Measurements from ENCODE around the gene MRPL34. TPM values are rescaled to one million over a fixed set of nuclear protein-coding genes. Genes with fewer than 3 reads are reported as not detected.

The MRPL34 gene
- polyA plus RNA-seq, 1 of the 3 experiments (the other 2 are of a cell fraction), result 72.9 TPM

GRCh38 chr19:17319473-17320238 lies 14.0 kb downstream of the MRPL34 start:
- TF ChIP-seq CHD2 (IDR thresholded peaks at IDR 0.05; ENCODE audit: low read length, partially characterized antibody) (no peak), RXRA (IDR thresholded peaks at IDR 0.05; ENCODE audit: borderline replicate concordance, low read depth) (no peak), ELF1 (IDR thresholded peaks at IDR 0.05) (no peak), NRF1 (IDR thresholded peaks at IDR 0.05; ENCODE audit: low read depth, low read length) (no peak), ZBTB33 (IDR thresholded peaks at IDR 0.05; ENCODE audit: borderline replicate concordance, low read depth) (no peak), YY1 (IDR thresholded peaks at IDR 0.05; ENCODE audit: low read depth) (no peak), EZH2phosphoT487 (IDR thresholded peaks at IDR 0.05; ENCODE audit: borderline replicate concordance, low read depth) (no peak), IRF3 (IDR thresholded peaks at IDR 0.05; ENCODE audit: low read depth, low read length) (no peak), JUND (IDR thresholded peaks at IDR 0.05) (no peak)
- Histone ChIP-seq H3K79me2 (ENCODE audit: insufficient read depth) (no peaks in the 10 kb centered on the region; the same call in 1 of the 2 replicates), H3K9me2 (no peaks in the 10 kb centered on the region), H3F3A (replicated peaks; ENCODE audit: insufficient read depth) (peaks cover 7% of the 10 kb centered on the region), H2AFZ (ENCODE audit: low read depth) (no peak overlapping the region), H3K9me3 (no peaks in the 10 kb centered on the region), H3K9ac (no peak overlapping the region), H3K4me2 (no peak overlapping the region), H3K4me1 (ENCODE audit: control insufficient read depth in 1 of 2, insufficient read depth in 2 of 2, low read depth in 1 of 2, low read length in 1 of 2) (no peaks in the 10 kb centered on the region), H3K4me3 (ENCODE audit: low read depth in 2 of 2, low read length in 1 of 2) (no peak overlapping the region), H3K36me3 (replicated peaks in 1 of 2; ENCODE audit: control insufficient read depth in 1 of 2, insufficient read depth in 2 of 2, low read length in 1 of 2) (peaks cover 7 to 46% of the 10 kb centered on the region in 2 experiments), H3K27ac (ENCODE audit: low read depth in 2 of 2, low read length in 1 of 2) (no peak overlapping the region), H3K27me3 (ENCODE audit: insufficient read depth) (no peaks in the 10 kb centered on the region), H4K20me1 (ENCODE audit: insufficient read depth) (no peaks in the 10 kb centered on the region)
- CTCF ChIA-PET, result no interaction called here
- WGBS (ENCODE audit: low lambda C conversion rate), result 95% methylated on average over 25 of the region's 40 CpGs
- no peak for DNase-seq
- POLR2A ChIA-PET, result no interaction called here

GRCh38 chr19:17320435-17320834 lies 14.8 kb downstream of the MRPL34 start:
- Histone ChIP-seq H3K27ac (ENCODE audit: low read depth in 2 of 2, low read length in 1 of 2) (no peak overlapping the region), H3K27me3 (ENCODE audit: insufficient read depth) (no peaks in the 10 kb centered on the region), H3K9me3 (no peaks in the 10 kb centered on the region), H3K4me3 (ENCODE audit: low read depth in 2 of 2, low read length in 1 of 2) (no peak overlapping the region), H3K36me3 (replicated peaks in 1 of 2; ENCODE audit: control insufficient read depth in 1 of 2, insufficient read depth in 2 of 2, low read length in 1 of 2) (peaks cover 5 to 43% of the 10 kb centered on the region in 2 experiments), H3K9ac (no peak overlapping the region), H3K4me1 (ENCODE audit: control insufficient read depth in 1 of 2, insufficient read depth in 2 of 2, low read depth in 1 of 2, low read length in 1 of 2) (no peaks in the 10 kb centered on the region), H2AFZ (ENCODE audit: low read depth) (no peak overlapping the region), H3K79me2 (ENCODE audit: insufficient read depth) (no peaks in the 10 kb centered on the region), H4K20me1 (ENCODE audit: insufficient read depth) (no peaks in the 10 kb centered on the region), H3K9me2 (no peaks in the 10 kb centered on the region), H3F3A (replicated peaks; ENCODE audit: insufficient read depth) (peaks cover 7% of the 10 kb centered on the region), H3K4me2 (no peak overlapping the region)
- ChIA-PET CTCF (no interaction called here), POLR2A (interaction anchor here (0.6 to 1.3 kb wide), 2 partner anchors 15 to 812 kb away, joined by 3 read pairs; partner anchors contain the start of gene MRPL34)
- no peak for DNase-seq
- no CpG with 5 or more reads among the region's 11 CpGs for WGBS (ENCODE audit: low lambda C conversion rate)
- TF ChIP-seq NRF1 (IDR thresholded peaks at IDR 0.05; ENCODE audit: low read depth, low read length) (no peak), RFX5 (IDR thresholded peaks at IDR 0.05; ENCODE audit: low read length) (no peak), FOXJ3 (CRISPR knock-in tag; IDR thresholded peaks at IDR 0.05) (no peak), NFIC (IDR thresholded peaks at IDR 0.05; ENCODE audit: borderline replicate concordance) (no peak), POLR2AphosphoS5 (IDR thresholded peaks at IDR 0.05; ENCODE audit: low read depth, low read length) (no peak), SMC3 (IDR thresholded peaks at IDR 0.05; ENCODE audit: low read depth, low read length) (no peak), MEF2A (IDR thresholded peaks at IDR 0.05; ENCODE audit: borderline replicate concordance, low read depth) (no peak), IRF3 (IDR thresholded peaks at IDR 0.05; ENCODE audit: low read depth, low read length) (no peak), GATA2 (CRISPR knock-in tag; IDR thresholded peaks at IDR 0.05) (no peak), FOSL2 (IDR thresholded peaks at IDR 0.05; ENCODE audit: borderline replicate concordance, low read depth) (no peak), RCOR1 (IDR thresholded peaks at IDR 0.05; ENCODE audit: low read length) (no peak), FOXM1 (IDR thresholded peaks at IDR 0.05; ENCODE audit: low read depth) (no peak), EZH2phosphoT487 (IDR thresholded peaks at IDR 0.05; ENCODE audit: borderline replicate concordance, low read depth) (no peak)
- TF ChIP-seq, protein P1, sequence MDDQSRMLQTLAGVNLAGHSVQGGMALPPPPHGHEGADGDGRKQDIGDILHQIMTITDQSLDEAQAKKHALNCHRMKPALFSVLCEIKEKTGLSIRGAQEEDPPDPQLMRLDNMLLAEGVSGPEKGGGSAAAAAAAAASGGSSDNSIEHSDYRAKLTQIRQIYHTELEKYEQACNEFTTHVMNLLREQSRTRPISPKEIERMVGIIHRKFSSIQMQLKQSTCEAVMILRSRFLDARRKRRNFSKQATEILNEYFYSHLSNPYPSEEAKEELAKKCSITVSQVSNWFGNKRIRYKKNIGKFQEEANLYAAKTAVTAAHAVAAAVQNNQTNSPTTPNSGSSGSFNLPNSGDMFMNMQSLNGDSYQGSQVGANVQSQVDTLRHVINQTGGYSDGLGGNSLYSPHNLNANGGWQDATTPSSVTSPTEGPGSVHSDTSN (IDR thresholded peaks at IDR 0.05), result no peak
- TF ChIP-seq, protein P2, sequence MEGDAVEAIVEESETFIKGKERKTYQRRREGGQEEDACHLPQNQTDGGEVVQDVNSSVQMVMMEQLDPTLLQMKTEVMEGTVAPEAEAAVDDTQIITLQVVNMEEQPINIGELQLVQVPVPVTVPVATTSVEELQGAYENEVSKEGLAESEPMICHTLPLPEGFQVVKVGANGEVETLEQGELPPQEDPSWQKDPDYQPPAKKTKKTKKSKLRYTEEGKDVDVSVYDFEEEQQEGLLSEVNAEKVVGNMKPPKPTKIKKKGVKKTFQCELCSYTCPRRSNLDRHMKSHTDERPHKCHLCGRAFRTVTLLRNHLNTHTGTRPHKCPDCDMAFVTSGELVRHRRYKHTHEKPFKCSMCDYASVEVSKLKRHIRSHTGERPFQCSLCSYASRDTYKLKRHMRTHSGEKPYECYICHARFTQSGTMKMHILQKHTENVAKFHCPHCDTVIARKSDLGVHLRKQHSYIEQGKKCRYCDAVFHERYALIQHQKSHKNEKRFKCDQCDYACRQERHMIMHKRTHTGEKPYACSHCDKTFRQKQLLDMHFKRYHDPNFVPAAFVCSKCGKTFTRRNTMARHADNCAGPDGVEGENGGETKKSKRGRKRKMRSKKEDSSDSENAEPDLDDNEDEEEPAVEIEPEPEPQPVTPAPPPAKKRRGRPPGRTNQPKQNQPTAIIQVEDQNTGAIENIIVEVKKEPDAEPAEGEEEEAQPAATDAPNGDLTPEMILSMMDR (IDR thresholded peaks at IDR 0.05), result no peak

Data from SK-N-SH (cell line).